HL-60/S4 treated with phorbol 12-myristate 13-acetate at 8.2 ng/mL for 4 days and 3 days (cell line): ENCODE measurements around the gene MAP3K3.
"Not testable (repeated sequence)": the region's sequence is repeated elsewhere in the genome, so short reads cannot be mapped to it uniquely, and the experiment has no call there.

Experiments used
- in situ Hi-C: fragments of 300-500 bp; cut with MboI; formaldehyde crosslinking; loops from 2 replicates; pipeline ENCODE4 v1.15.0; 2022; ENCODE audit warnings: low sequenced_read_pairs

The MAP3K3 gene

DNA sequence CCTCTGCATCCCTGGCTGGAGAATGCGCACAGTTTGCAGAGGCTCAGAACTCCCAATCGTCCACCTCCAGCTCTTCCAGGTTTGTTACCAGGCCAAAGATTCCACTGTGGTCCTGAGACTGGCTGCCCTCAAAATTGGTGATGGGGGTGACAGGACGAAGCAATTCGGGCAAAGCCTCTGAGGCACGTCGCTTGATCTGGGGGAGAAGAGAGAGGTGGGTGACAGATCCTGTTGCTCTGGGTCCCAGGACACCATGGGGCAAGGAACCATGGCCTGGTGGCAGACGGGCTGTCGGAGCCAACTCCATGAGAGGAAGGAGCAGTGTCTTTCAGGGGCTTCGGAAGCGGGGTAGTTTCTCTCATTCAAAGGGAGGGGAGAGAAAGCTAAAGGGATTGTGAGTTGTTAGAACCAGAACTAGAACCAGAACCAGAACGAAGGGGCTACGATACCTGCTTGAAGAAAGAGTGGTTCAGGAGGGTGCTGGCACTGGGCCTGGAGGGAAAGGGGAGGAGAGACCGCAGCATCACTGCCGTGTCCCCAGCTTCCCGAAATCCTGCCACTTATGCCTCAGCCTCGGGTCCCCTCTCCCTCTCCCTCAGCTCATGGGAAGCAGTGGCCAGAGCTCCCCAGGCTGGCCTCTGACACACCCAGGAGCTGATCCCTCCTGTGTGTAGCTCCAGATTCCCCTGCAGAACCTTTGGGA lies 81.5 kb downstream of the MAP3K3 start:
- in situ Hi-C loops: no loop called here

- in situ Hi-C loops: no loop called here
Measured at GRCh38 chr17:63704259-63704576, 82.0 kb downstream of the MAP3K3 start.

DNA sequence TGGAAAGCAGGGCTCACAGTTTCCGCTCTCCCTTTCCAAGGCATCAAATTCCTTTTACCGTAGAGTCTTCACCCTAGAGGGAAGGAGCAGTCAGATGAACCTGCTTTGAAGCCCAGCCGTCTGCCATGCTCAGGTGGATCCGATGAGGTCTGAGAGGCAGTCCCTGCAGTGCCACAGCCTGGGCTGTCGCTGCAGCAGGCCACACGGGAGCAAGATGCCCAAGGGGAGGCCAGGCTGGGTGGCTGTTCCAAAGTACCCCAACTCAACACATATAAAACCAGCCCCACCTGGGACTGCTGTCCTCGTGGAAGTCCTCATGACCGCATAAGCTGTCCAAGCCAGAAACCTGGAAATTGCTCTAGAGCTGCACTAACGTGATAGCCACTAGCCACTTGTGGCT lies 82.6 kb downstream of the MAP3K3 start:
- in situ Hi-C loops: no loop called here

DNA sequence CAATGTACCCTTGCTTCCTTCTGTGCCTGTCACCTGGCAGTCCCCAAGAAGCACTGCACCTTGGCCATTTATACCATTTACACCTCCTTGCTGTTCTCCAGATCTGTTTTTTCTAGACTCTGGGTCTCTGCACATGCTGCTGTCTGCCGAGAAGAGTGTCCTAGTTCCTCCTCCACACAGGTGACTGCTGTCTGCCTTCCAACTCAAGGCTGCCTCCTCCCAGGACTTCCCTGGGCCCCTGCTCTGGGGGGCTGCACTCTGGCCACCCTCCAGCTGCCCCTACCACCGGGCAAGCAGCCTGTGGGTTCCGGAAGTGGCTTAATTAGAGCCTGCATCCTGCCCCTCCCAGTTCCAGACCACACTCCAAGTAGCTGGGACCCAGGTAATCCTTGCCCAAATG lies 83.4 kb downstream of the MAP3K3 start:
- in situ Hi-C loops: no loop called here

- in situ Hi-C loops: no loop called here
Measured at GRCh38 chr17:63706336-63707082, 84.3 kb downstream of the MAP3K3 start.

- in situ Hi-C loops: no loop called here
Measured at GRCh38 chr17:63707151-63707550, 84.9 kb downstream of the MAP3K3 start.

GRCh38 chr17:63709110-63709509 lies 86.9 kb downstream of the MAP3K3 start:
- in situ Hi-C loops: no loop called here

GRCh38 chr17:63714550-63715277 lies 92.5 kb downstream of the MAP3K3 start:
- in situ Hi-C loops: no loop called here

GRCh38 chr17:63716426-63716825 lies 94.2 kb downstream of the MAP3K3 start:
- in situ Hi-C loops: no loop called here

DNA sequence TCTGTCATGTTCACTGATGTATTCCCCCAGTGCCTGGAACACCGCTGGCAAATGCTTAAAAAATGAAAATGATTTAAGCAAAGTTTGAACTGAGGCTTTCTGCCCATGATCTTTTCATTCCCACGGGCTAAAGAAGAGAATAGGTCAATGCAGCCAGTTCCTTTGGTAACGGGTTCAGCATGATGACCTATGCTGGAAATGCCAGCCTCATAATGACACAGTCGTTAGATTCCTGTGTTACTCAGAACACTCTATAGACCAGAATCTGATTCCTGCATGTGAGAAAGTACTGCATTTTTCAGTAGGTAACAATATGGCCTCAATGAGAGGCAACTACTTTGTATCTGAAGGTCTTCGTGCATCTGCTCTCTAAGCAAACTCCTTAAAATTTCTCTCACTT lies 96.8 kb downstream of the MAP3K3 start:
- in situ Hi-C loops: no loop called here

DNA sequence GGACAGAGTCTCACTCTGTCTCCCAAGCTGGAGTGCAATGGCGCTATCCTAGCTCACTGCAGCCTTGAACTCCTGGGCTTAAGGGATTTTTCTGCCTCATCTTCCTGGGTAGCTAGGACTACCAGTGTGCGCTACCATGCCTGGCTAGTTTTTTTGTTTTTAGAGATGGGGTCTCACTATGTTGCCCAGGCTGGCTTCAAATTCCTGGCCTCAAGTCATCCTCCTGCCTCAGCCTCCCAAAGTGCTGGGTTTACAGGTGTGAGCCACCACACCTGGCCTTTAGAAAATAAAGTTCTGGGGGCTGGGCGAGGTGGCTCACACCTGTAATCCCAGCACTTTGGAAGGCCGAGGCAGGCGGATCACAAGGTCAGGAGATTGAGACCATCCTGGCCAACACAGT lies 98.0 kb downstream of the MAP3K3 start:
- in situ Hi-C loops: not testable (repeated sequence)

DNA sequence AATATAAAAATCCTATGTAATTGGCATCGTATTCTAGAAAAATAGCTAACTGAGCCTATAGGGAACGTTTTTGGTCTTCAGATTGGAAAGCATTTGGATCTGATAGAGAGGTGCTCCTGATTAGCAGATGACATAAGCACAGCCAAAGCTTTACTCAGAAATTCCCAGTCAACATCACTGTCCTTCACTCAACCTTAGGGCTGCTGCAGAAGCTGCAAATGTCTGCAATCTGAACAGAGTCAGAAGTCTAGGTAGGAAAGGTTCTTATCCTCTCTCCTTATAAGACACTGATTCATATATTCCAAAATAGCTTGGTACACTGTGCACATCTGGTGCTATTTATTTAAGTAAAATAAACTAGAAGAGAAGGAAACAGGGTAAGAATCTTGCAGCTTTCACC lies 100.2 kb downstream of the MAP3K3 start:
- in situ Hi-C loops: no loop called here

DNA sequence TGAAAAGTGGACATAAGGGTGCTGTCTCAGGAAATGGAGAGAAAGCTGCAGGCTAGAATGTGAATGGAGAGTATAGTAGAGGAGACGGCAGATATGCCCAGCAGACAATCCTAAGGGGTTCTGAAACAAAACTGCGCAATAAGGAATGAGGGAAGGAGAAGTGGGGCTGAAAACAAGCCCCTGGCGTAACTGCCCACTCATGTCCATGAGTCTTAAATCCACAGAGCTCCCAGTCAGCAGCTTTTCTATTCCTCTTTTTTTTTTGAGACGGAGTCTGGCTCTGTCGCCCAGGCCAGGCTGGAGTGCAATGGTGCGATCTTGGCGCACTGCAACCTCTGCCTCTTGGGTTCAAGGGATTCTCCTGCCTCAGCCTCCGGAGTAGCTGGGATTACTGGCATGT lies 113.5 kb downstream of the MAP3K3 start:
- in situ Hi-C loops: no loop called here

DNA sequence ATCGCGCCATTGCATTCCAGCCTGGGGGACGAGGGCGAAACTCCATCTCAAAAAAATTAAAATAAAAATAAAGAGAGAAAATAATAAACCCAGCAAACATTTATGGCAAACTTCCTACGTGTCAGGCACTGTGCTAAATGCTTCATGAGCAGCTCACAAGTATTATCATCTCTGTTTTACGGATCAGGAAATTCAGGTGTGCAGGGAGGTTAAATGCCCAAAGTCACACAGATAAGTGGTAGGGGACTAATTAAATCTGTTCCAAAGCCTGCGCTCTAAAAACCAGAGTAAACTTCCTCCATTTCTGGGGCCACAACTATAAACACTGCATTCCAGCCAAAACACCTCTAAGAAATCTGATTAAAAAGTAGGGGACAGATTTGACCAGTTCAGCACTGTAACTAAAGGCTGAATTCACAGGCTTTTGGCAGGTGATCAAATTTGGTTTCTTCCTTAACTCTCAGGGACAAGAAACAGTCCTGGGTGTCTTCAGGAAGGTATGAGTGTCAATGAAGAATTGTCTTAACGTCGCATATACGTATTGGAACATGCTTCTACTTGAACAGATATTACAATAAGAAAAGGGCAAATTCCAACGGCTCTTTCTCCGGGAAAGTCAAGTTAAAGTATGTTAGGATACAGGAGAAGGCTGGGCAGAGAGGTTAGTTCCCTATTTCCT lies 118.4 kb downstream of the MAP3K3 start:
- in situ Hi-C loops: no loop called here

GRCh38 chr17:63741143-63741407 lies 118.9 kb downstream of the MAP3K3 start:
- in situ Hi-C loops: no loop called here

DNA sequence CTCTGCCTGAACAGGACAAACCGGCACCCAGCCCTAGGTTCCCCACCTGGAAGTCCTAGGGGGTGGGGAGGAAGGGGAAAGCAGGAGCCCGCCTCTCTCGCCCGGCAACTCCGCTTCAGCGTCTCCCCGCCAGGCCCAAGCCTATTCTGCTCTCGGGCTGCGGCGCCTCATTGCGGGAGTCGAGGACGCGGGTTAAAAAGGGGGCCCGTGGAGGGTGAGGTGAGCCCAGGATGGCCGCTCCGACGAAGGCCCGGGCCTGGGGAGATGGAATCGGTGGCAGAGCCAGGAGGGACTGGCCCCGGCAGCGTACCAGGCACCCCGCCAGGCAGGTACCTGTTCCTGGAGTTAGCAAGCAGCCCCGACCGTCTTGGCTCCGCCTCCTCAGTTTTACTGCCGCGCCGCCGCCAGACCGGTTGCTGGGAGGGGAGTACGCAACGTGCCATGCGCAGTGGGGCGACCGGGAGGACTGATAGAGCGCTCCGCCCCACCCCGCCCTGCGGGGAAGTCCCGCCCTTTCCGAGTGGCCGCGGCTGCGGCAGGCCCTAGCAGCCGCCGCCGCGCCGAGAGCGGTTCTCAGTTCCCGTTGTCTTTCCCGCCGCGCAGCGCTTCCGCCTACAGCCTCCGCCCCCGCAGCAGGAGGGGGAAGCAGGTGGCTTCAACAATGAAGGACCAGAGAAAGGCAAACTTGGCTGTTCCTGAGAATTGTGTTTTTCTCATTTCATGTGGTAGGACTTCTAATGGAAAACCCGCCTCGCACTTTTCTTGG lies 119.4 kb downstream of the MAP3K3 start, which contains the start of gene STRADA:
TSS of gene STRADA (minus strand) at position 392 of the 766 bp plus-strand sequence. CDS start 13,430 bp downstream, outside the sequence.
- in situ Hi-C loops: no loop called here
